Smooth muscle cell (in vitro differentiated cells): ENCODE measurements around the gene ALDOC. TPM values are rescaled to one million over a fixed set of nuclear protein-coding genes. Genes with fewer than 3 reads are reported as not detected.

ENCODE experiments used
- DNase-seq: peaks from one replicate; lab custom pipeline; 2025; ENCODE audit not compliant: unreplicated experiment; lab: John Stamatoyannopoulos, UW
- H2AFZ ChIP-seq: fragments of 200-600 bp; sonication (generic); 2 replicates; pipeline ENCODE4 v1.6.0; 2016; ENCODE audit warnings: antibody characterized with exemption, low read depth, mild to moderate bottlenecking
- H3F3A ChIP-seq: fragments of 200-600 bp; sonication (generic); 2 replicates; pipeline ENCODE4 v1.6.0; 2017; ENCODE audit warnings: antibody characterized with exemption, low read depth
- H3K27ac ChIP-seq: fragments of 200-600 bp; sonication (generic); 2 replicates; pipeline ENCODE4 v1.5.1; 2016; ENCODE audit warnings: low read depth, mild to moderate bottlenecking
- H3K27me3 ChIP-seq: fragments of 200-600 bp; sonication (generic); 2 replicates; pipeline ENCODE4 v1.6.1; 2016; ENCODE audit warnings: low read depth, mild to moderate bottlenecking
- H3K36me3 ChIP-seq: fragments of 200-600 bp; sonication (generic); 2 replicates; pipeline ENCODE4 v1.5.1; 2016; ENCODE audit warnings: low read depth
- H3K4me1 ChIP-seq: fragments of 200-600 bp; sonication (generic); 2 replicates; pipeline ENCODE4 v1.5.1; 2016; ENCODE audit warnings: low read depth
- H3K4me2 ChIP-seq: fragments of 200-600 bp; sonication (generic); 2 replicates; pipeline ENCODE4 v1.6.0; 2016; ENCODE audit warnings: mild to moderate bottlenecking
- H3K4me3 ChIP-seq: fragments of 200-600 bp; sonication (generic); 2 replicates; pipeline ENCODE4 v1.5.1; 2016; ENCODE audit warnings: mild to moderate bottlenecking
- H3K79me2 ChIP-seq: fragments of 200-600 bp; sonication (generic); 2 replicates; pipeline ENCODE4 v1.6.0; 2016; ENCODE audit warnings: low read depth, mild to moderate bottlenecking
- H3K9ac ChIP-seq: fragments of 200-600 bp; sonication (generic); 2 replicates; pipeline ENCODE4 v1.6.0; 2016; ENCODE audit warnings: low read depth
- H3K9me3 ChIP-seq: fragments of 200-600 bp; sonication (generic); replicated peaks from 2 replicates; pipeline ENCODE4 v1.5.1; 2016; ENCODE audit warnings: low read depth
- H4K20me1 ChIP-seq: fragments of 200-600 bp; sonication (generic); 2 replicates; pipeline ENCODE4 v1.6.0; 2016; ENCODE audit warnings: low read depth
- CTCF ChIP-seq: fragments of 200-600 bp; sonication (generic); IDR thresholded peaks from 2 replicates; pipeline ENCODE4 v1.5.1; 2017; ENCODE audit warnings: borderline replicate concordance, mild to moderate bottlenecking, antibody characterized with exemption; ENCODE audit not compliant: insufficient read depth, poor library complexity, severe bottlenecking
- WGBS: methylation state at CpG from one replicate; pipeline ENCODE4 v1.1.7; 2016; ENCODE audit warnings: low lambda C conversion rate; 5-methylcytosine and 5-hydroxymethylcytosine counted together
- polyA plus RNA-seq: library from polyadenylated mRNA; unstranded; fragments of >200 nt; fragmentation: Nextera tagmentation; extraction: Ambion mirVana; gene quantifications from 2 replicates; pipeline ENCODE4 v1.2.1, GENCODE V29; 2016
- total RNA-seq: library from RNA; depleted of rRNA; stranded (reverse); fragments of >200 nt; gene quantifications from 2 replicates; pipeline ENCODE4 v1.2.3, GENCODE V29; 2014

The ALDOC gene
- total and polyA plus RNA-seq, 2 experiments from 2014 or later: 71.5 to 72.6 TPM

DNA sequence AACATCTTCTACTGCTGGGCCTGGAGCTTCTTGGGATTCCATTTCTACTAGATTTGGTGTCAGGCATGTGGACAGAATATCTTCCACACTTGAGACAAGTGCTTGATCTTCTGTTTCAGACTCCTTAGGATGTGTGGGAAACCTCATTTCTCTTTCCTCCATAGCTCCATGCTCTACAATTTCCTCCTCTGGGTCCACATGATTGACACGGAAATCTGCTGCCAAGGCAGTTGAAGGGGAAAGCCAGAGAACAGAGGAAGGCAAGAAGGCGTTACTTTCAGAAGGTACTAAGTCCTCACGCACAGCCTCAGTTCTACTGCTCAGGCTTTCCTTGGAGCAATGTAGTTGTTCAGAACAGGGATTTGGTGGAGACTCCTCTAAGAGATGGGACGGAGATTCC is 15.6 kb upstream of the ALDOC start:
- Histone ChIP-seq H3K79me2 (peaks cover 7% of the 10 kb centered on the region), H4K20me1 (no peaks in the 10 kb centered on the region), H3K4me2 (no peak overlapping the region), H3F3A (no peaks in the 10 kb centered on the region), H3K9ac (no peak overlapping the region), H3K9me3 (no peaks in the 10 kb centered on the region), H3K4me3 (no peak overlapping the region), H3K36me3 (no peaks in the 10 kb centered on the region), H3K4me1 (no peaks in the 10 kb centered on the region), H2AFZ (no peak overlapping the region), H3K27ac (no peak overlapping the region), H3K27me3 (no peaks in the 10 kb centered on the region)
- no peak for TF ChIP-seq CTCF
- WGBS: over 99% methylated on average over 4 of the region's 4 CpGs
- no peak for DNase-seq

DNA sequence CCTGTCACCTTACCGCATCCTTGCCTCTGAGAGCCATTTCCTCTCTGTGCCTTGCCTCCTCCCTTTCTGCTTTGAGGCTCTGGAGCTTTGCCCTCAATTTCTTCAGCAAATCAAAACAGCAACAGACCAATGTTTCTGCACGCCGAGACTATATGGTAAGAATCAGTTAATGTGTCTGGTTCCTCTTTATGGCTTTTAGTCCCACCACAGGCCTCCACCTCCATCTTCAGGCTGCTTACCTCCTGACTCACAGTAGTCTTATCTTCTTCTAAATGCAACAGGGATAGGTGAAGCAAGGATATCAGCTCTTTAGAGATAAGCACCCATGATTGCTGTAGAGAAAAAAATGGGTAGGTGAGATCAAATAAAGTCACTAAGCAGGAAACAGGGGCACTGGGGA is 9.2 kb upstream of the ALDOC start:
- H3K9ac ChIP-seq: no peak overlapping the region
- no peaks in the 10 kb centered on the region for H3F3A ChIP-seq
- no peaks in the 10 kb centered on the region for H4K20me1 ChIP-seq
- no peak for TF ChIP-seq CTCF
- WGBS: 98% methylated on average over 3 of the region's 3 CpGs
- H3K4me3 ChIP-seq: no peak overlapping the region
- no peaks in the 10 kb centered on the region for H3K27me3 ChIP-seq
- H2AFZ ChIP-seq: no peak overlapping the region
- DNase-seq: no peak
- H3K9me3 ChIP-seq: no peaks in the 10 kb centered on the region
- no peaks in the 10 kb centered on the region for H3K4me1 ChIP-seq
- H3K79me2 ChIP-seq: no peaks in the 10 kb centered on the region
- H3K27ac ChIP-seq: no peak overlapping the region
- H3K4me2 ChIP-seq: no peak overlapping the region
- peaks cover 4% of the 10 kb centered on the region for H3K36me3 ChIP-seq

DNA sequence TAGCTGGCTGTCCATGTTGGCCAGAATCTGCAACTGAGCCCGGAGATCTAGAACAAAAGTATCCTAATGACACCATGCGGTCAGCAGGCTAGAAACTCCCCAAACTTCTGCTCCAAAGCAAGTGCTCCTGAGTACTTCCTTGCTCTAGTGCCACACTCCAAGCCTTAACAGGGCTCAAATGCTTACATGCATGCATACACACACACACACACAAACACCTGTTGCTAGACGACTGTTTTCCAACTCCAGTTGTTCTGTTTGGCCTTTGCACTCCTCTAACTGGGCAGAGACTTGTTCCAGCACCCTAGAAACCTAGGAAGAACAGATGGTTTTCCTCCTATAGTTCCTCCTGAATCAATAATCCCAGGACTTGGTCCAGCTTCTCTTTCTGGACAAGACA is 7.7 kb upstream of the ALDOC start:
- DNase-seq: no peak
- Histone ChIP-seq H3K36me3 (peaks cover 4% of the 10 kb centered on the region), H3K4me2 (no peak overlapping the region), H3K27ac (no peak overlapping the region), H2AFZ (no peak overlapping the region), H3K9ac (no peak overlapping the region), H3K4me3 (no peak overlapping the region), H4K20me1 (no peaks in the 10 kb centered on the region), H3K27me3 (no peaks in the 10 kb centered on the region), H3F3A (no peaks in the 10 kb centered on the region), H3K4me1 (no peaks in the 10 kb centered on the region), H3K79me2 (no peaks in the 10 kb centered on the region), H3K9me3 (no peaks in the 10 kb centered on the region)
- 95% methylated on average over 3 of the region's 3 CpGs for WGBS
- no peak for TF ChIP-seq CTCF

- peaks cover 3% of the 10 kb centered on the region for H3F3A ChIP-seq
- H3K4me3 ChIP-seq: no peak overlapping the region
- no peak for DNase-seq
- no peak overlapping the region for H3K27ac ChIP-seq
- peaks cover 4% of the 10 kb centered on the region for H3K36me3 ChIP-seq
- H3K9ac ChIP-seq: no peak overlapping the region
- TF ChIP-seq CTCF: no peak
- H3K27me3 ChIP-seq: no peaks in the 10 kb centered on the region
- no peak overlapping the region for H2AFZ ChIP-seq
- no peaks in the 10 kb centered on the region for H4K20me1 ChIP-seq
- 98% methylated on average over 2 of the region's 2 CpGs for WGBS
- no peak overlapping the region for H3K4me2 ChIP-seq
- H3K4me1 ChIP-seq: no peaks in the 10 kb centered on the region
- H3K79me2 ChIP-seq: no peaks in the 10 kb centered on the region
- H3K9me3 ChIP-seq: no peaks in the 10 kb centered on the region
Measured at GRCh38 chr17:28582513-28582912, 5.8 kb upstream of the ALDOC start.
